NCI-H1436 treated with DMSO at 0.1 percent for 48 hours (cell line): ENCODE results near the gene RFNG.

ENCODE experiments used
- DNase-seq: peaks from one replicate; lab custom pipeline; 2025; lab: John Stamatoyannopoulos, UW

RFNG gene

DNA sequence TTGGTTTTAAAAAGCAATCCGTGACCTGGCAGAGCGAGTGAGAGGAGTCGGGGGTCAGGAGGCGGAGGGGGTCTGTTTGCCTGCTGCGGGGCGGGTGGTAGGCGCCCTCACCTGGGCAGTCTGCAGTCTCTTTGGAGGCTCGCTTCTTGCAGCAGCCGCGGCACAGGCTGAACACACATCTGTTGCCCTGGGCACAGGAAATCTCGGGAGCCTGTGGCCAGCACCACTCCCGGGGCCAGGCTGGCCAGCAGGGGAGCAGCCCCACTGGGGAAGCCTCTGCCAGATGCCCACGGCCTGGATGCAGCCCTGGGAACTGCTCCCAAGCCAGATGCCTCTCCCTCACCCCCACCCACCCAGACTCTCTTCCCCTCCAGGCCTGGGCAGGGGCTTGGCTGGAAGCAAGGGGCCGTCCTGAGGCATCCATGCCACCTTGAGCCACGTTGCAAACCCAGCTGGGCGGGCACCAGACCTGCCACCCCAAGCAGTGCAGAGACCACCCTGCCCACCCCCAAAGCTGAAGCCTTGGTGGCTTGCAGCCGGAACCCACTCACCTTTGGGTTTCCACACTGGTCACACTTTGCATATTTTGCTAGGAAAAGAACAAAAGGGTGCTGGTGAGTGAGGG is 6.7 kb upstream of the RFNG start:
- DNase-seq, result no peak

DNA sequence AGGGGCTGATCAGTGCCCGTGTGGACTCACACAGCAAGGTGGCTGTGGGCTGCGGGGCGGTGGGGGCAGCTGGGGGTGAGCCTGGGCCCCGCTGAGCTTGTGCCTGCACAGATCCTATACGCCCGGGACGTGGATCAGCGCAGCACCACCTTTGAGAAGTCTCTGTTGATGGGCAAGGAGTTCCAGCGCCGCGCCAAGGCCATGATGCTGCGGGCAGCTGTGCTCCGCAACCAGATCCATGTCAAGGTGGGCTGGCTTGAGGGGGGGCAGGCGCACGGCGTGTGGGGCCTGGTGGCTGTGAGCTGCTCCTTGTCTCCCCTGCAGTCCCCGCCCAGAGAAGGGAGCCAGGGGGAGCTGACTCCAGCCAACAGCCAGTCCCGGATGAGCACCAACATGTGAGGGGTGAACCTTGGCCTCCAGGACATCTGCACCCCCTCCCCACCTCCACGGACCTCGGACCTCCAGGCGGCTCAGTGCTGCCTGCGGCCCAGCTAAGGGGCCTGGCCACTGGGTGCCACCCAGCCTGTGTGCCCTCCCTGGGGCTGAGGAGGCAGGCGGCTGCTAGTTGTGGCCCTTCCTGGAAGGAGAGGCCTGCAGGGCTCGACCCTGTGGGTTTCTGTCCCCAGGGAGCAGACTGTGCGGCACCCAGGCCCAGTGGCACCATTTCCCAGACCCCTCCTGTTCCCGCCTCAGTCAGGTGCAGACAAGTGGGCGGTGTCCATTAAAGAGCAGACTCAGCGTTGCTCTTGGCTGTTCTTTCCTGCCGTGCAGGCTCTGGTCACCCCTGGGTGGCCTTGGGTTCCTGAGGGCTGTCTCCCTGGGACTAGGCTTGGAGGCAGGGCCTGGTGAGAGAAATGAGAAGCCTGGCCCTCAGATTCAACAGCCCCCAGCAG is 5.4 kb upstream of the RFNG start:
- no peak for DNase-seq

DNA sequence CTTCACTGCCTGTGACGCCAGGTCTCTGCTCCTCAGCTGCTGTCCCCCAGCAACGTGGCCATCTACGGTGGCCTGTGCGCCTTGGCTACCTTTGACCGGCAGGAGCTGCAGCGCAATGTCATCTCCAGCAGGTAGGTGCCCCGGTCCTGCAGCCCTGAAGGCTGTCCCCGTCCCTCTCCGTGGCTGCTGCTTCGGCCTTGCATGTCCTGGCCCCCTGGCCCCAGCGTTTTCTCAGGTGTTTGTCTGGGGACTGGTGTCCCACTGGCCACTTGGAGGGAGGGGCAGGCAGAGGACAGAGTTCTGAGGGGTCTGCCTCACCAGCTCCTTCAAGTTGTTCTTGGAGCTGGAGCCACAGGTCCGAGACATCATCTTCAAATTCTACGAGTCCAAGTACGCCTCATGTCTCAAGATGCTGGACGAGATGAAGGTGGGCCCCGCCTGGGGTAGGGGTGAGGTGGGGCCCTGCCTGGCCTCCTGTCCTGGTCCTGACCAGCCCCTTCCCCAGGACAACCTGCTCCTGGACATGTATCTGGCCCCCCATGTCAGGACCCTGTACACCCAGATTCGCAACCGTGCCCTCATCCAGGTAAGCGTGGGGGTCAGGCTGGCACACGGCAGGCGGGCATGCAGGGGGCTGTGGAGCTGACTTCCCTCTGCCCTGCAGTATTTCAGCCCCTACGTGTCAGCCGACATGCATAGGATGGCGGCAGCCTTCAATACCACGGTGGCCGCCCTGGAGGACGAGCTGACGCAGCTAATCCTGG is 4.5 kb upstream of the RFNG start:
- DNase-seq, result no peak

DNA sequence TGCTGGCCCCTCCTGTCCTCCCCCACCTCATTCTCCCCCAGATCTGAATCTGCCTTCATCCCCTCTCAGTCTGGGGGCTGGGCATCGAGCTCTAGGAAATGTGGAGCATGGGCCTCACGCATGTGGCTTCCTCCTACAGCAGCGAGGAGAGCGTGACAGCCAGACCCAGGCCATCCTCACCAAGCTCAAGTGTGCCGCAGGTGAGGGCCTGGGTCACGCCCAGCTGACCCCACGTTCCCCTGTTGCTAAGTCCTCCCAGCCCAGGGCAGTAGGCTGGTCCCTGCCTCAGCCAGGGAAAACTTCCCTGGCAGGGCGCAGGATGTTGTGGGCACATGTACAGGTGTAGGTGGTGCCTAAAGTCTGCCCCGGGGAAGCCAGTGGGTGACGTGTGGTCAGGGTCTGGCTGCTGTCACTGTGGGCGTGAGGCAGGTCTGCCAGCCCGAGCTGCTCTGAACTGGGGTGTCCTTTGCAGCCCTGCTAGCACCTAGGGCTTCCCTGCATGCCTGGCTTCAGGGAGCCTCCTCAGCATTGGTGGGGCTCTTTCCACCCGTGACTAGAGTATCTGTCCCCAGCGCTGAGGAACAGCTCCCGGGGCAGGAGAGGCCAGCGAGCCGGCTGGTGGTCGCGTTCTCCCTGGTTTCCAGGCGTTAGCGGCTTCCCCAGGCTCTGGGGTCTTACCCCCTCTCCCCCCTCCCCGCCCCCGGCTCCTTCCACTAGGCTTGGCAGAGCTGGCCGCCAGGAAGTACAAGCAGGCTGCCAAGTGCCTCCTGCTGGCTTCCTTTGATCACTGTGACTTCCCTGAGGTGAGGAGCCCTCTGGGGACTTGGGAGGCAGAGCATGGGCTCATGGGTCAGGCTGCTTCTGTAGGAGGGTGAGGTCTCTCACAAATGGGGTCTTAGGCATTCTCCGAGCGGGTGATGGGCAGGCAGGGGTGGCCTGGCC is 3.7 kb upstream of the RFNG start:
- DNase-seq, result no peak

DNA sequence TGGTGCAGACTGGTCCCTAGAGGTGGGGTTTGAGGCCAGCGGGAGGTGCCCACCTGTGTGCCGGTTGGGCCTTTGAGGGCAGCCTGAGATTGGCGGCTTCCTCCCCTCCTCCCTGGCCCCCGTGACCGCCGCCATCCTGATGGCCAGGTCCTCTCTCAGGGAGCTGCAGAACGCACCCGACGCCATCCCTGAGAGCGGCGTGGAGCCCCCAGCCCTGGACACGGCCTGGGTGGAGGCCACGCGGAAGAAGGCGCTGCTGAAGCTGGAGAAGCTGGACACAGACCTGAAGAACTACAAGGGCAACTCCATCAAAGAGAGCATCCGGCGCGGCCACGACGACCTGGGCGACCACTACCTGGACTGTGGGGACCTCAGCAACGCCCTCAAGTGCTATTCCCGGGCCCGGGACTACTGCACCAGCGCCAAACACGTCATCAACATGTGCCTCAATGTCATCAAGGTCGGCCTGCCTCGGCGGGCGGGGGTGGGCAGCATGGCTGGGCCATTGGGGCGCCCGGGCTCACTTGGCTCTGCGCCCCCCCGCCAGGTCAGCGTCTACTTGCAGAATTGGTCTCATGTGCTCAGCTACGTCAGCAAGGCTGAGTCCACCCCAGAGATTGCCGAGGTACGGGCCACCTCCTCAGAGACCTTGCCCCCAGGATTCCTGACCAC is 2.9 kb upstream of the RFNG start:
- no peak for DNase-seq

DNA sequence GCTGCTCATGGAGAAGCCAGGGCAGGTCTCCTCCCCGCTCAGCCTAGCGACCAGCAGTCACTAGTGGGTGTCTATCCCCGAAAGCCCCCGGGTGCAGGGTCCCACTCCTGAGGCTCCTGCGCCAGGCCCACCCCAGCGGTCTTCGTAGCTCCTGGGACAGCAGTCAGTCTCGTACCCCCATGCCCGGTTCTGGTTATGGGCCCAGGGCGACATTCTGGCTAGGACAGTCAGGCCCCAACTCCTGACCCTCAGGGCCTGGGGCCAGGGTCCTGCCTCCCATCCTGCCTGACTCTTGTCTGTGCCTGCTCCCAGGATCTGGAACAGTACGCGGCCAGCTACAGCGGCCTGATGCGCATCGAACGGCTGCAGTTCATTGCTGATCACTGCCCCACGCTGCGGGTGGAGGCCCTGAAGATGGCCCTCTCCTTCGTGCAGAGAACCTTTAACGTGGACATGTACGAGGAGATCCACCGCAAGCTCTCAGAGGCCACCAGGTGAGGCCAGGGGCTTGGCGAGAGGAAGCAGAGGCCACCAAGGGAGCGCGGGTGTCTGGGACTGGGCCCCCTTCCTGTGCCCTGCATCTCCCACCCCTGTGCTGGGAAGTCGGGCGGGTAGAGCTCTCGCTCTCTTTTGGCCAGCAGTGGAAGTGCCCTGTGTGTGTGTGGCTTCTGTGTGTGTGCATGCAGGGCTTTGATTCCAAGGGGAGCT is 2.1 kb upstream of the RFNG start:
- DNase-seq, result no peak

DNA sequence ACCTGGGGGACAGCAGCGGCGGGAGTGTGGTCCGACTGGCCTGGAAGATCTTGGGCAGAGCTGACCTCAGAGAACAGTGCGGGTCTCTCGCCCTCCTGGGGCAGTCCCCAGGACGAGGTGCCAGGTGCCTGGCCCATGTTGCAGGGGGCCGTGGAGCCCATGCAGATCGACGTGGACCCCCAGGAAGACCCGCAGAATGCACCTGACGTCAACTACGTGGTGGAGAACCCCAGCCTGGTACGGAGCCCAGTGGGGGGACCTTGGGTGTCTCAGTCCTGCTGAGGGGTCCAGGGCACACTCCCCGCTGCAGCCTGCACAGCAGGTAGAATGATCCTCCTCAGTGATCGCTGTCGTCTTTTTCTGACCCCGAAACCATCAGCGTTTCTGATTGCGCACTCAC is 1.5 kb upstream of the RFNG start:
- DNase-seq, result no peak

DNA sequence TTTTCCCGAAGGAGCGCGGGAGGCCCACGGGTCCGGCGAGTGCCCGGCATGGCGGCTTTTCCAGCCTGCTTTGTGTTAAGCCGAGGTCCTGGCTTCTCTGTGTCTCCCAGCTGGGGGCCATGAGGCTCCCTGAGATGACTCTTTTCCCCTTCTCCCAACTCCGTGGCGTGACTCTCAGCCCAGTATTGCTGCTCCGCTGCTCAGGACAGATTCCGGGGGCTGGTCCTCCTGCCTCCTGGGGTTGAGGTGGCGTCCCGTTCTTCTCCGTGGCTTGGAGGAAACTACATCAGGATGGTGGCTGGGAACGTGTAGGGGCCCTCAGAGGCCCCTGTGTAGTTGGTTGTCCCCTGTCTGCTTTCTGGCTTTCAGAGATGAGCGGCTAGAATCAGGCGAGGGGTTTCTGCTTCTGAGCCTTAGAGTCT is 1.0 kb upstream of the RFNG start:
- DNase-seq, result no peak

DNA sequence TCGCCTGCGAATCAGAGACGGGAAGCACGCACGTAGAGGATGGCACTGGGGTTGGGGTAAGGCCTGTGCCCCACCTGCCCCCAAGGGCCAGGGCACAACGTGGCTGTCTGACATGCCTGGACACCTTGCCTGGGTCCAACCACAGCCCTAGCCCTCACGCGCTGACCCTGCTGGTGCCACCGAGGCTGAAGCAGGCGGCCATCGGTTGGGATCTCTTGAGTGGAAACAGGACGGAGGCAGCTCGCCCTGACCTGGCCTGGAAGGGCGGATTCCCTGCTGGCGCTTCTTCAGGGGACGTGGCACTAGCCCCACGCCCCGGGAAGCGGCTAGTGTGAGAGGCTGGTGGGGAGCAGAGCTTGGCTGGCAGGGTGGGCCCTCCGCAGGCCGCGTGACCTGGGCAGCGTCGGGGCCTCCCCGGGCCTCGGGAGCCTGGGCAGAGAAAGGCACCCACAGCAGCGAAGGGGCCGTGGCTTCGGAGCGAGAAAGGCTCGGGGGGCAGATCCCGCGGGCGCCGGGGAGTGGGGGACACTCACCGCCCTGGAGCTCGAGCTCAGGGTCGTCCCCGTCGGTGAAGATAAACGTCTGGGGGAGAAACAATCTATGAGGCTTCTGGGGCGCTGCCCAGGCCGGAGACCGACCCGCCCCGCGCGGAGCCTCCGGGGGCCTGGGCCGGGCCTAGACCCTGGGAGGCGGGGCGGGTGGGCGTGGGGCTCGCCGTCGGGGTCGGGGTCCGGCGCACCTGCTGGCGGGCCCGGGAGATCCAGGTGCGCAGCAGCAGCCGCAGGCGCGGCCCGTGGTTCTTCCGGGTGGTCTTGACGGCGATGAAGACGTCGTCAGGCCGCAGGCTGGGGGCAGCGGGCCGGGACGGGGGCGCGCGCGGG is 610 bp downstream of the RFNG start:
- no peak for DNase-seq

DNA sequence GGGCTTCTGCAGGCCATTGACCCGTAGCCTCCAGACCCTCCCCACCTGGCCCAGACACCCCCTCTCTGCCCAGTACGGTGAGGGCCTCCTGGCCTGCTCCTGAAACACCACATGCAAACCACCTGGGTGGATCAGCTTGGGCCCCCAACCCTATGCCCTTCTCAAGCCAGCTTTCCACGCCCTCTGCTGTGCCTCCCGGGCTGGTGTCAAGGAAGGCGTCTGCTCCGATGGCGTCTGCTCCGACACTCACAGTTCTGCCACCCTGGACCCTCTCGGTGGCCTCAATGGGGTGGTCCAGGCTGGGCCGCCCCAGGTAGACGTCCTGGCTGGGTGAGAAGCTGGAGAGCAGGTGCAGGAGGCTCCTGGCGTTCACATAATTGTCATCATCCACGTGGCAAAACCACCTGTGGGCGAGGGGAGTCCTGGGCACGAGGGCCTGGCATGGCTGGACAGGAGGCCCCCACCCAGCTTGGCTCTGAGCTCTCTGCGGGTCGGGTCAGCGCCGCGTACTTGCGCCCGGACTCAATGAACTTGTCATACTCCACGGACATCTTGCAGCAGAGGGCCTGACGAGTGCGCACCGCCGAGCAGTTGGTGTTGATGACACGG is 1.4 kb downstream of the RFNG start:
- no peak for DNase-seq

DNA sequence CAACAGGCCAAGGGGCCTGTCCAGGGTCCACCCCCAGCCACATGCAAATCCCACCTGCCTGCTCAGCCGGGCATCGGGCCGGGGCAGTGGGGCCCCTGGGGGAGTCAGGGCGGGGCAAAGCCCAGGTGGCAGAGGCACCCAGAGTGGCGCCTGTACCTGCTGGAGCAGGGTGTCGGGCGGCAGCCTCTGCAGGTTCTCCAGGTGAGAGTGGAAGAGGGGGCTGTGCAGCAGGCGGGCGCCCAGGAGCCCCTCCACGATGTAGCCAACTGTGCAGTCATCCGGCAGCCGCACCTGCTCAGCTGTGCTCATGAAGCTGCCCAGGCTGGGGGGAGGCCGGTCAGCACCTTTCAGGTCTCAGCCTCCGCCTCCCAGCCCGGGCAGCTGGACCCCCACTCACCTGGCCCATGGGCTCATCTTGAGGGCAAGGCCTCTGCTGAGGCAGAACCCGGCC is 2.1 kb downstream of the RFNG start:
- DNase-seq, result no peak

DNA sequence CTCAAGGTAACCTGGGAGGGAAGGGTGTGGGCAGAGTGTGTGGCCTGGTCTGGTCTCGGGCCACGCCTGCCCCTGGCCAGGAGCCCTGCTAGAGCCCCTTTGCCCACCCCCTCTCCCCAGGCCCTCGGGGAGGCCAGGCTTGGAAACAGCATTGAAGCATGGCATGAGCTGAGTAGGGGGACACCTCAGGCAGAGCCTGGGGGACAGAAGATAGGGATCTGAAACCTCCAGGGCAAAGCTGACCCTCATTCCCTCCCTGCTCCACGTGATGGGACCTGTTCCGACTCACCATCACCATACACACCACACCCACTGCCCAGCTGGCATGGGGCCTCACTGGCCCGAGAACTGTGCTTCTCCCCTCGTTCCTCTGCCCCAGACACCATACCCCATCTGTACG is 2.5 kb downstream of the RFNG start:
- DNase-seq, result no peak

DNA sequence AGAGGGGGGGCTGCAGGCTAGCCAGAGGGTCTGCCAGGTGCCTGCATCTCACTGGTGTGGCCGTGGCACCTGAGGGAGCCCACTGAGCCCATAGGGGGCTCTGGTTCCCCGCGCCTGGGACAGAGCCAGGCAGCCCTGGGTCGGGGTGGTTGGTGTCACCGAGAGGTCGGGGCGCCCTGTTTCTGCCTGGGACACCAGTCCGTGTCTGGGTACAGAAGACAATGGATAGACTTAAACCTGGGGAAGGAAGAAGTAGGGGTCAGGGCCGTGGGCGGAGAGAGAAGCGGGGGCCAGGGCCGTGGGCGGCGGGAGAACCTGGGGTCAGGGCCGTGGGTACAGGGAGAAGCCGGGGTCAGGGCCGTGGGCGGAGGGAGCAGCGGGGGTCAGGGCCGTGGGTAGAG is 3.0 kb downstream of the RFNG start:
- DNase-seq, result no peak

DNA sequence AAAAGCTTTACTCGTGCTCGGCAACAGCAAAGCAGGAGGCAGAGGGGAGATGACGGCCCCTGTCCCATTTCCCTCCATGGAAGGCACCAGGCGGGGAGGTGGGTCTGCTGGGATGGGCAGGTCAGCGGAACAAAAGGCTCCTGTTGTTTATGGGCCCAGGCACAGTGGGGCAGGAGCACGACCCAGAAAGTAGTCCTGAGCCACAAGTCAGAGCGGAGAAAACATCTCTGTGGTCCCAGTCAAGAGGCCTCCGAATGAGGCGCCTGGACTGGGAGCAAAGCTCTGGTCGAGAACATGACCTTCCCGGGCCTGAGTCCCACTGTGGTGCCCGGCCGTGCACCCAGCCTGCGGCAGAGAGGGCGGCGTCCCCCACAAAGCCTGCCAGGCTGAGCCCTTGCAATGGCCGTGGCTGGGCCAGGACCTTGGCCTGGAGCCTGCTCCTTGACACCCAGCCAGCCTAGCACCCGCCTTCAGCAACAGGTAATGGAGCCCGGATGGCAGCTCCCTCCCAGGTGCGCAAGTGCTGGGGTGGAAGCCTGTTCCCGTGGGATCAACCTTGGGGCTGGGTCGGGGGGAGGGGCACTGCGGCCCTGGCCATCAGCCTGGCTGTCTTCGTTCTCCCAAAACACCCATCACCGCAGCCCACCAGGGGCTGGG is 3.6 kb downstream of the RFNG start:
- no peak for DNase-seq

DNA sequence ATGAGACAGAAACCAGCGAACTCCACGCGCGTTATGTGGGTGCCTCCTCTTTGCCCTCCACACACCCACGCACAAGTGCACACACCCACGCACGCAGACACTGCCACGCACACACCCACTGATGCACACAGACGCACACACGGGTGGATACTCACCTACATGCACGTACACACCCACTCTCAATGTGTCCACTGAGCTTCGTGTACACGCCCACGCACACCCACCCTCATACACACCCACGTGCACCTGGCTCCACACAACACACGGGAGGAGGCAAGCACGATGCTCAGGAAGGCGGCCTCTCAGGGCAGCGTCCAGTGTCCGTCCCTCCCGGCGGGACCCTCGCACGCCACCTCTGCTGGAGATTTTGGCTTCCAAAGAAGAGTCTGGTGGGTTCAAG is 4.2 kb downstream of the RFNG start:
- DNase-seq, result no peak

DNA sequence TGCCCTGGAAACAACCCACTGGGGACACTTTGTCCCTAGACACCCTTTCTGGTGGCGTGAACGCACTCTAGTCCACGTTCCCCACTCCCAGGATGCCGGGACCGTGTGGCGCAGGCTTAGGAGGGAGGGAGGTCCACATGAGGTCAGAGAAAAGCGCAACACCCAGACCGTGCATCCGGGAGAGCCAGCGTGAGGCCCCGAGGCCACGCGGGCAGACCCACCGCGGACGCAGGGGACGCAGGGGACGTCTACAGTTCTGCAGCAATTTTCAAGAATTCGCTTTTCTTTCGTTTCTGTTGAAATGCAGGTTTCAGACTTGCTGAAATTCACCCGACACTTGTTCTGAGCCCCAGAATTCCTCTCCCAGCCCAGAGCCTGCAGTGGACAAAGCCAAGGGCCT is 4.7 kb downstream of the RFNG start:
- no peak for DNase-seq

DNA sequence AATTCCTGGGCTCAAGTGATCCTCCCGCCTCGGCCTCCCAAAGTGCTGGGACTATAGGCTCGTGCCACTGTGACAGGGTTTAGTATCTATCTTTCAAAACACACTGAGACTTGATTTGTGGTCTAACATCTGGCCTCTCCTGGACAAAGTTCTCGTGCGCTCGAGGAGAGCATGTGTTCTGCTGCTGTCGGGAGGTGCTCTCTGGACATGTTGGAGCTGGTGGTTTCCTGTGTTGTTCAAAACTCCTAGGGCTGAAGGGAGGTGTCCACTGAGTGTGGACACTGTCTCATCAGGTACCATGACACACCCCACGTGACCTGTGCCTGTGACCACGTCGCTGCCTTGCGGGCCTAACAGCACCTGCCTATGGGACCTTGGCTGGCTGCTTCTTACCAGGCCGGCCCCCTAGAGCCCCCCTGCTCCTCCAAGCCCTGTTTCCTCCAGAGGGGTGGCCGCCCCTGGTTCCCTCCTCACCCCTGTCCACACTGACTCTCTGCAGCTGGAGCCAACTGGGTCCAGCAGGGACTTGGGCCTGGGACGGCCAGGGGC is 5.6 kb downstream of the RFNG start:
- no peak for DNase-seq

DNA sequence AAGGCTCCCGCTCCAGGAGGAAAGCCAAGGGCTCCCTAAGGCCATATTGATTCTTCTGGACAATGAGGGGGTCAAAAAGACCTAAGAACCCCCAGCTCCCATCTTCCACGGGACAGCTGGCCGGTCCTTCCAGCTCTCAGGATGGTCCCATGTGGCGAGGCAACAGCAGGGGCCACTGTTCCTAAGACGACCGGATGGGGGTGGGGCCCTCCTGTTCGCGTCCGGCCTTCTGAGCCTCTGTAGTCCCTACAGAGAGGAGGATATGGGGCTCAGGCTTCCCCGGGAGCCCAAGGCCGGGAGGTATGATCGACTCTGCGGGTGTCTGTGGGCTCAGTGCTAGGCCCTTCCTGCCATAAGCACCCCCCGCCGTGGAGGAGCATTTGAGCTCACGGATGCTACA is 8.1 kb downstream of the RFNG start:
- no peak for DNase-seq
